OCI-LY7 (cell line): ENCODE data around the gene FAM118A. TPM values are rescaled to one million over a fixed set of nuclear protein-coding genes. Genes with fewer than 3 reads are reported as not detected.
A peak's percentile ranks its signal among the peaks of the same experiment; 100 is the strongest.

Experiments used
- BruUV-seq: library from RNA; stranded (reverse); fragments of 400-500 nt; replicated peaks from 2 replicates; lab custom pipeline; 2021; lab: Mats Ljungman, UMichigan
- CTCF ChIA-PET: fragments of 300-600 bp; sonication (Branson Sonifier 250); formaldehyde crosslinking; loops from one replicate; lab custom pipeline; 2022; ENCODE audit warnings: antibody characterized with exemption; ENCODE audit not compliant: unreplicated experiment; lab: Charles Lee
- POLR2A ChIA-PET: fragments of 300-600 bp; sonication (Branson Sonifier 250); formaldehyde crosslinking; loops from one replicate; lab custom pipeline; 2022; ENCODE audit warnings: antibody characterized with exemption; lab: Charles Lee
- DNase-seq: peaks from one replicate; pipeline ENCODE4 v3.0.0-alpha.2; 2015; ENCODE audit warnings: low spot score
- H2AFZ ChIP-seq: fragments of 200-600 bp; sonication (generic), shearing (Covaris generic); 2 replicates; pipeline ENCODE4 v1.6.1; 2014; ENCODE audit warnings: mild to moderate bottlenecking, antibody characterized with exemption, low read length, moderate library complexity
- H3K27ac ChIP-seq: fragments of 200-600 bp; sonication (generic); 2 replicates; pipeline ENCODE4 v1.5.1; 2014; ENCODE audit warnings: mixed run types, low read depth, mild to moderate bottlenecking, moderate library complexity, low read length, inconsistent platforms; ENCODE audit not compliant: poor library complexity, severe bottlenecking
- H3K36me3 ChIP-seq: fragments of 200-600 bp; sonication (generic); 2 replicates; pipeline ENCODE4 v1.6.1; 2014; ENCODE audit warnings: mild to moderate bottlenecking, antibody characterized with exemption, low read length, moderate library complexity, mixed read lengths; ENCODE audit not compliant: insufficient read depth
- H3K4me1 ChIP-seq: fragments of 200-600 bp; sonication (generic); 2 replicates; pipeline ENCODE4 v1.5.1; 2014; ENCODE audit warnings: mild to moderate bottlenecking, low read length; ENCODE audit not compliant: insufficient read depth, poor library complexity, severe bottlenecking
- H3K4me2 ChIP-seq: fragments of 200-600 bp; sonication (generic); 2 replicates; pipeline ENCODE4 v1.6.1; 2014; ENCODE audit warnings: mild to moderate bottlenecking, low read length
- H3K4me3 ChIP-seq: fragments of 200-600 bp; sonication (generic); 2 replicates; pipeline ENCODE4 v1.5.1; 2014; ENCODE audit warnings: mild to moderate bottlenecking, low read depth, low read length; ENCODE audit not compliant: poor library complexity, severe bottlenecking
- H3K79me2 ChIP-seq: fragments of 200-600 bp; sonication (generic); 2 replicates; pipeline ENCODE4 v1.6.1; 2016; ENCODE audit warnings: low read depth, mild to moderate bottlenecking, low read length, moderate library complexity, mixed read lengths; ENCODE audit not compliant: insufficient read depth
- H3K9me2 ChIP-seq: fragments of 200-600 bp; sonication (generic); 2 replicates; pipeline ENCODE4 v1.6.1; 2016; ENCODE audit warnings: mild to moderate bottlenecking, low read length, mixed read lengths; ENCODE audit not compliant: insufficient read depth
- H3K9me3 ChIP-seq: fragments of 200-600 bp; sonication (generic); 2 replicates; pipeline ENCODE4 v1.6.1; 2014; ENCODE audit warnings: mild to moderate bottlenecking, mixed run types, low read length, mixed read lengths
- H4K20me1 ChIP-seq: fragments of 200-600 bp; sonication (generic); 2 replicates; pipeline ENCODE4 v1.6.1; 2014; ENCODE audit warnings: mild to moderate bottlenecking, antibody characterized with exemption, low read length, moderate library complexity, mixed read lengths; ENCODE audit not compliant: insufficient read depth
- CTCF ChIP-seq: fragments of 200-600 bp; sonication (generic); conservative IDR thresholded peaks from 2 replicates; pipeline ENCODE4 v1.5.1; 2014; ENCODE audit warnings: mild to moderate bottlenecking, antibody characterized with exemption, low read length, moderate library complexity, mixed read lengths
- EZH2phosphoT487 ChIP-seq: fragments of 200-600 bp; sonication (generic); IDR thresholded peaks from 2 replicates; pipeline ENCODE4 v1.6.1; 2018; ENCODE audit warnings: low read depth, borderline replicate concordance, mild to moderate bottlenecking, mixed run types, antibody characterized with exemption, low read length, moderate library complexity, mixed read lengths
- intact Hi-C: fragments of 100-400 bp; cut with micrococcal nuclease; formaldehyde crosslinking; loops from one replicate; pipeline ENCODE4 v1.10.0; 2022; ENCODE audit not compliant: unreplicated experiment
- total RNA-seq, 2 experiments: library from RNA; depleted of rRNA in 1 of 2; stranded (reverse); fragments of >200 nt in 1 of 2; shearing (Covaris generic) in 1 of 2; gene quantifications; 2 replicates each; pipeline ENCODE4 v1.2.3, GENCODE V29; 2014 to 2022

Gene FAM118A
- total RNA-seq, 2 experiments from 2014 or later: 27.6 to 41.5 TPM

GRCh38 chr22:45340323-45340722, 30.6 kb downstream of the FAM118A start:
- Histone ChIP-seq H3K9me2 (no peaks in the 10 kb centered on the region), H4K20me1 (no peaks in the 10 kb centered on the region), H3K79me2 (no peaks in the 10 kb centered on the region), H3K4me3 (no peak overlapping the region), H3K4me1 (no peaks in the 10 kb centered on the region), H3K36me3 (peaks cover 44% of the 10 kb centered on the region), H2AFZ (no peak overlapping the region), H3K27ac (no peak overlapping the region), H3K4me2 (no peak overlapping the region), H3K9me3 (no peaks in the 10 kb centered on the region)
- no peak for DNase-seq
- TF ChIP-seq EZH2phosphoT487: no peak
- no peak for TF ChIP-seq CTCF
- BruUV-seq: no TSS peak
- ChIA-PET CTCF (no interaction called here), POLR2A (no interaction called here)
- intact Hi-C loops: no loop called here

GRCh38 chr22:45341498-45341897, 31.8 kb downstream of the FAM118A start:
- Histone ChIP-seq H4K20me1 (no peaks in the 10 kb centered on the region), H2AFZ (no peak overlapping the region), H3K4me3 (no peak overlapping the region), H3K79me2 (no peaks in the 10 kb centered on the region), H3K27ac (no peak overlapping the region), H3K4me2 (no peak overlapping the region), H3K4me1 (no peaks in the 10 kb centered on the region), H3K36me3 (peaks cover 34% of the 10 kb centered on the region), H3K9me2 (no peaks in the 10 kb centered on the region), H3K9me3 (no peaks in the 10 kb centered on the region)
- ChIA-PET CTCF (no interaction called here), POLR2A (no interaction called here)
- TF ChIP-seq EZH2phosphoT487: no peak
- no peak for TF ChIP-seq CTCF
- no peak for DNase-seq
- BruUV-seq: TSS peak; percentile 52
- intact Hi-C loops: no loop called here

GRCh38 chr22:45343143-45343542, 33.4 kb downstream of the FAM118A start:
- no peak for DNase-seq
- Histone ChIP-seq H3K9me2 (no peaks in the 10 kb centered on the region), H3K9me3 (no peaks in the 10 kb centered on the region), H3K27ac (no peak overlapping the region), H3K36me3 (peaks cover 31% of the 10 kb centered on the region), H3K79me2 (no peaks in the 10 kb centered on the region), H2AFZ (no peak overlapping the region), H3K4me1 (no peaks in the 10 kb centered on the region), H3K4me2 (no peak overlapping the region), H4K20me1 (no peaks in the 10 kb centered on the region), H3K4me3 (no peak overlapping the region)
- TF ChIP-seq EZH2phosphoT487 (no peak), CTCF (no peak)
- ChIA-PET POLR2A (no interaction called here), CTCF (no interaction called here)
- no TSS peak for BruUV-seq
- intact Hi-C loops: no loop called here
